ENCODE measurements around the gene ATM. TPM values are rescaled to one million over a fixed set of nuclear protein-coding genes. Genes with fewer than 3 reads are reported as not detected.
"Not testable (repeated sequence)": the region's sequence is repeated elsewhere in the genome, so short reads cannot be mapped to it uniquely, and the experiment has no call there.

ATM gene
- total RNA-seq, 1 experiment from 2014 or later = 30.3 TPM

GRCh38 chr11:108370315-108370714, 147.4 kb downstream of the ATM start:
- DNase-seq (ENCODE audit: low spot score) = no peak

GRCh38 chr11:108370990-108371389, 148.1 kb downstream of the ATM start:
- DNase-seq (ENCODE audit: low spot score) = no peak

- not testable (repeated sequence) for DNase-seq (ENCODE audit: low spot score)
Measured at GRCh38 chr11:108373505-108373904, 150.6 kb downstream of the ATM start.

- DNase-seq (ENCODE audit: low spot score) = no peak
Measured at GRCh38 chr11:108388576-108388975, 165.7 kb downstream of the ATM start.

- DNase-seq (ENCODE audit: low spot score) = no peak
Measured at GRCh38 chr11:108392353-108392752, 169.5 kb downstream of the ATM start.

GRCh38 chr11:108393046-108393445, 170.2 kb downstream of the ATM start:
- no peak for DNase-seq (ENCODE audit: low spot score)

GRCh38 chr11:108394744-108395284, 171.9 kb downstream of the ATM start:
- DNase-seq (ENCODE audit: low spot score) = no peak

- not testable (repeated sequence) for DNase-seq (ENCODE audit: low spot score)
Measured at GRCh38 chr11:108396672-108397071, 173.8 kb downstream of the ATM start.

- DNase-seq (ENCODE audit: low spot score) = no peak
Measured at GRCh38 chr11:108398439-108398838, 175.6 kb downstream of the ATM start.

GRCh38 chr11:108402241-108402640, 179.4 kb downstream of the ATM start:
- DNase-seq (ENCODE audit: low spot score) = no peak

GRCh38 chr11:108403052-108403451, 180.2 kb downstream of the ATM start:
- no peak for DNase-seq (ENCODE audit: low spot score)

GRCh38 chr11:108405706-108406105, 182.8 kb downstream of the ATM start:
- no peak for DNase-seq (ENCODE audit: low spot score)

- no peak for DNase-seq (ENCODE audit: low spot score)
Measured at GRCh38 chr11:108414958-108415357, 192.1 kb downstream of the ATM start.

- DNase-seq (ENCODE audit: low spot score) = peak; percentile 2
Measured at GRCh38 chr11:108417551-108417950, 194.7 kb downstream of the ATM start.

Other genes with a start within 250 kb of the ATM start
- 16.3 and 34.3 TPM in 2 replicates for gene CUL5, start 214.2 kb upstream of the ATM start, total RNA-seq (2014; rRNA removed; shearing (Covaris generic))
- gene ACAT1, start 101.5 kb upstream of the ATM start, total RNA-seq (2014; rRNA removed; shearing (Covaris generic)) = 144 and 159 TPM in 2 replicates
- 9.1 and 9.2 TPM in 2 replicates for gene NPAT, start 429 bp upstream of the ATM start, total RNA-seq (2014; rRNA removed; shearing (Covaris generic))
- gene C11orf65, start 244.5 kb downstream of the ATM start, total RNA-seq (2014; rRNA removed; shearing (Covaris generic)) = 0.28 and 0.53 TPM in 2 replicates

All from A172 (cell line).